ENCODE data around the gene NR6A1.

The NR6A1 gene

DNA sequence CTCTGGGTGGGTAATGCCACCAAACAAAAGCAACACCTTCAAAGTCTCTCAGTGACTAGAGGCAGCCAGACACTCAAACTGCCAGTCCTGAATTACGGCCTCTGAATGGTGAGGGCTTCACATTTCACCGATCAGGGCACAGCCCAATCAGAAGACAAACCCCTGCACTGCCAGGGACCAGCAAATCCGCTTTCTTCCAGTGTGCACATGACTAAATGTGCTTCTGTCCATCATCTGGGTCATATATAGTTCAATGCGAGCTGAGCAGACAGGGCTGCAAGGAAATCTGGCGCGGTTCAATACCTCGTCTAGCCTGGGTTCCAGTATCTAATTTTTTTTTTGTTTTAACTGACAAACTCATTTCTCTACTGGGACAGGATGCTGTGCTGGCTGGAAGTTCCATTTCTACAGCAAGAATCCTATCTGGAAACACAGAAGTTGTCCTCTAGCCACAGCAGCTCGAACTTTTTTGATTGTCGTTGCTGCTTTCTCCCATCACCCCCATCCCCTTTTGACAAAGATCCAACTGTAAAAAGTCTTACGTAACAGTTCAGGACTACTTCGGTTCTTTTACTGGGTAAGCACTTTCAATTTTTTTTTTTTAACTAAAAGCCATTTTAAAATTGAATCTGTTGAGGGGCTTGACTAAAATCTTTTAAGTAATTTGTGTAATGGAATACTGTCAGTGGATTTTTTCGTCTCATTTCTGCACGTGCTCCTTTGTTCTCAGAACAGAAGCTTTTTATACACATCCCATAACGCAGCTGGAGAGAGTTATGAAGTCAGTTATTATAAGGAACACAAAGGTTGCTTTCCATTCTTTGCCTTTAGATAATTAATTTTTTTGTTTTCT lies 112.7 kb downstream of the NR6A1 start:
- peak; percentile 94 for DNase-seq (ENCODE audit: low read depth)

GRCh38 chr9:124657516-124657915 lies 113.6 kb downstream of the NR6A1 start:
- no peak for DNase-seq (ENCODE audit: low read depth)

- DNase-seq (ENCODE audit: low read depth), result no peak
These were observed 116.7 kb downstream of the NR6A1 start for GRCh38 chr9:124654431-124654830.

GRCh38 chr9:124652615-124653393 lies 118.3 kb downstream of the NR6A1 start:
- DNase-seq (ENCODE audit: low read depth), result peak; percentile 99

GRCh38 chr9:124652203-124652602 lies 118.9 kb downstream of the NR6A1 start:
- DNase-seq (ENCODE audit: low read depth), result peak; percentile 24

- DNase-seq (ENCODE audit: low read depth), result no peak
These were observed 125.8 kb downstream of the NR6A1 start for GRCh38 chr9:124645274-124645673.

- DNase-seq (ENCODE audit: low read depth), result no peak
These were observed 131.5 kb downstream of the NR6A1 start for GRCh38 chr9:124639637-124640036.

DNA sequence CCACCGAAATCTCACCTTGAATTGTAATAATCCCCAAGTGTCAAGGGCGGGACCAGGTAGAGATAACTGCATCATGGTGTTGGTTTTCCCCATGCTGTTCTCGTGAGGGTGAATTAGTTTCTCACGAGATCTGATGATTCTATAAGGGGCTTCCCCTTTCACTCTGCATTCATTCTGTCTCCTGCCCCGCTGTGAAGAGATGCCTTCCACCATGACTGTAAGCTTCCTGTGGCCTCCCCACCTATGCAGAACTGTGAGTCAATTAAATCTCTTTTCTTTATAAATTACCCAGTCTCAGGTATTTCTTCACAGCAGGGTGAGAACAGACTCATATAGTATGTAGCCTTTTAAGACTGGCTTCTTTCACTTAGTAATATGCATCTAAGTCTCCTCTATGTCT lies 135.8 kb downstream of the NR6A1 start:
- DNase-seq (ENCODE audit: low read depth), result no peak

GRCh38 chr9:124632077-124632621 lies 139.0 kb downstream of the NR6A1 start:
- peak; percentile 67 for DNase-seq (ENCODE audit: low read depth)

DNA sequence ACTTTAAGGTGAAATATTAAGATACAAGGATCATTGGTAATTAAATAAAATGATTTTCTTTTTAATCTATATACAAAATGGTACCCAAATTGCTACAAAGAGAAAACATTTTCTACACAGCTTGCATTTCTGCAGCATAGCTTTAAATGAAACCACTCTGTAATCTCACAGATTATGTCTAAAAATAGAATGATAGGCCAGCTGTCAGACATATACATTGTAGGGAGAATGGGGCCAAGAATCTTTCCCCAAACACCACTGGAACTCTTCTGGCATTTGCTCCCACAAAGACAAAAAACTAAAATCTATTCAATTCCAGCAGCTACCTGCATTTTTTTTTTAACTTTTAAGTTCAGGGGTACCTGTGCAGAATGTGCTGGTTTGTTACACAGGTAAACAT lies 139.8 kb downstream of the NR6A1 start:
- DNase-seq (ENCODE audit: low read depth), result no peak

GRCh38 chr9:124629600-124629999 lies 141.5 kb downstream of the NR6A1 start:
- peak; percentile 74 for DNase-seq (ENCODE audit: low read depth)

DNA sequence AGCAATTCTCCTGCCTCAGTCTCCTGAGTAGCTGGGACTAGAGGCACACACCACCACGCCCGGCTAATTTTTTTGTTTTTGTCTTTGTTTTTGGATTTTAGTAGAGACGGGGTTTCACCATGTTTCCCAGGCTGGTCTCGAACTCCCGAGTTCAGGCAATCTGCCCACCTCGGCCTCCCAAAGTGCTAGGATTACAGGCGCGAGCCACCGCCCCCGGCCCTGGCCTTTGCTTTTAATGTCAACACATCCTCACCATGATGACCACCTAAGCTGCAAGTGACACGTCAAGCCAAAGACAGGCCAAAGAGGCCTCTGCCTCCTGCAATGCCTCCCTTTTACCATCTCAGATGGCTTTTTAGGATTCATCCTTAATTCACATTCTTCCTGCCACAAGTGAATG lies 142.4 kb downstream of the NR6A1 start:
- DNase-seq (ENCODE audit: low read depth), result no peak

DNA sequence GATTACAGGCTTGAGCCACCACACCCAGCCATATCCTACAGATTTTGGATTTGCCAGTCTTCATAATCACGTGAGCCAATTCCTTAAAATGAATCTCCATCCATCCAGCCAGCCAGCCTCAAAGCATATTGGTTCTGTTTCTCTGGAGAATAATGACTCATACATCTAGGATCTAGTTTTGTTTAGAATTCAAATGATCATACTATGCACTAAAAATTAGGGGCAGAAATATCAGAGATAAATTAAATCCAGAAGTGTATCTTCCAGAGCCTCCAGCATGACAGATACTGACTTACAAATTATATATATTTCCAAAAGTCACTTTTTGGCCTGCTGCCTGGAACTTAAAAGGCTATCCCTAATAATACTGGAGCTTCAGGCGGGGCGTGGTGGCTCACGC lies 144.8 kb downstream of the NR6A1 start:
- peak; percentile 45 for DNase-seq (ENCODE audit: low read depth)

GRCh38 chr9:124625087-124625486 lies 146.0 kb downstream of the NR6A1 start:
- no peak for DNase-seq (ENCODE audit: low read depth)

GRCh38 chr9:124624735-124624992 lies 146.4 kb downstream of the NR6A1 start:
- DNase-seq (ENCODE audit: low read depth), result no peak

DNA sequence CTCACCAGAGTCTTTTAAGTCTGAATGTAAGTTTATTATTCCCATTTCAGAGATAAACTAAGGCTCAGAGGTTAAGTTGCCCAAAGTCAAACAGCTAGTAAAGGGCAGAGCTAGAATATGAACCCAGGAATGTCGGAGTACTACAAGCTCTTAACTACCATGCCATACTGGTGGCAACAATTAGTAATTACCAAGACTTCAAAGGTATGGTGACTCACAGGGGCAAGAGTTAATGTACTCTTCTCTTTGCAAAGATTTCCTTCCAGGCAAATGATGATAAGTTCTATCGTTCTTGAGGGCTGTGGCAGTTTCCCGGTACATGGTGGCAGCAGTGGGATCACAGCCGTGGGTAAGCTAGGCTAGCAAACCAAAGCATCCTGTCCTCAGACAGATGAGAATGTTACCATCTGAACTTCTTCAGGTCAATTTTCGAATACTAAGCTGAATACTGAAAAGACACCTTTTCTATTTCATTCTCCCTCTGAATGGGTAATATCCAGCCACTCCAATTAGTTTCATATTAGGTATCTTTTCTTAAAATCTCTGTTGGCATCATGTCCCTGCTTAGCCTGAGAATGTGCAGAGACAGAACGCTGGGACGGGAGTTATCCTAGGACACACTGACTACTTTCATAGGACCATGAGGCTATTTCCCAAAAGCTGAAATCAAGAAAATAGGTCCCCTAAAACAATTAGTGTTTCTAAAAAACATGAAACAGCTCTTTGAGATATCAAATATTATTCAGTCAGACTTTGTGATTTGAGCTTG lies 147.0 kb downstream of the NR6A1 start:
- no peak for DNase-seq (ENCODE audit: low read depth)

- DNase-seq (ENCODE audit: low read depth), result no peak
These were observed 148.2 kb downstream of the NR6A1 start for GRCh38 chr9:124622882-124623281.

DNA sequence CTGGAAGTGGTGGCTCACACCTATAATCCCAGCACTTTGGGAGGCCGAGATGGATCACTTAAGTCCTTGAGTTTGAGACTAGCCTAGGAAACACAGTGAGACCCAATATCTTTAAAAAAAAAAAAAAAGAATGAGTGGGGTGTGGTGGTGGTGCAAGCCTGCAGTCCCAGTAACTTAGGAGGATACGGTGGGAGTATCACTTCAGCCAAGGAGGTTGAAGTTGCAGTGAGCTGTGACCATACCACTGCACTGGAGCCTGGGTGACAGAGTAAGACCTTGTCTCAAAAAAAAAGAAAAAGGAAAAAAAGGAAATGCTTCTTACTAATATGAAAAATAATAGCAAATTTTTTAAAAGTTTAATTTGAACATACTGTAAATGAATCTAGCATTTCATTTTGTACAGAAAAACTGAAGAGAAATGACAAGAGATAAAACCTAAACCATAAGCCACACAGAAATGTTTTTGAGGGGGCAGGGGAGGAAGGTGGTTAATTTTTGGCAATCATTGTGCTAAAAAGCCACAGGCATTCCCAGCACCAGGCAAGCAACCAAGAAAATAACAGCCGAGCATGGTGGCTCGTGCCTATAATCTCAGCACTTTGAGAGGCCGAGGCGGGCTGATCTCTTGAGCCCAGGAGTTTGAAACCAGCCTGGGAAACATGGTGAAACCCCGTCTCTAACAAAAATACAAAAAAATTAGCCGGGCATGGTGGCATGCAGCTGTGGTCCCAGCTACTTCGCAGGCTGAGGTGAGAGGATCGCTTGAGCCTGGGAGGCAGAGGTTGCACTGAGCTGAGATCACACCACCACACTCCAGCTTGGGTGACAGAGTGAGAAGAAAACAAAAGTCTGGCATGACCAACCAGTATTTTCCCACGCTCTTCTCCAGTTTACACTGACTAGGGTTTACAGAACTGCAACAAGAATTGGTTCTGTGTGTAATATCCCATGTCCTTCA lies 149.5 kb downstream of the NR6A1 start:
- DNase-seq (ENCODE audit: low read depth), result no peak

DNA sequence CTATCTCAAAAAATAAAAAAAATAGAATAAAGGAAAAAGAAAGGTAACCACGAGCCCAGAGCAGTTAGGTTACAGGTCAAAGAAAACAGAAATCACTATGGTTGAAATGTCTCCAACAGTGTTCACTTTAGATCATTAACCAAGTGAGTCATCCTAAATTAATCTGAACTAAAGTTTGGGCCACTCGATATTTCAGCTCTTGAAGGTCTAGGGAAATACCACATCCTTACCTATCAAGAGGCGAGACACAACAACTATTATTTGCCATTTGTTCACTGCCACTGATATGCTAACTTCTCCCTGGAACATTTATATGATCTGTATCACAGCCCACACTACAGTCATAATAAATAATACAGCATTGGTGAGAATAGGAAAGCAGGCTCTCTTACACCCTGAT lies 152.6 kb downstream of the NR6A1 start:
- peak; percentile 17 for DNase-seq (ENCODE audit: low read depth)

DNA sequence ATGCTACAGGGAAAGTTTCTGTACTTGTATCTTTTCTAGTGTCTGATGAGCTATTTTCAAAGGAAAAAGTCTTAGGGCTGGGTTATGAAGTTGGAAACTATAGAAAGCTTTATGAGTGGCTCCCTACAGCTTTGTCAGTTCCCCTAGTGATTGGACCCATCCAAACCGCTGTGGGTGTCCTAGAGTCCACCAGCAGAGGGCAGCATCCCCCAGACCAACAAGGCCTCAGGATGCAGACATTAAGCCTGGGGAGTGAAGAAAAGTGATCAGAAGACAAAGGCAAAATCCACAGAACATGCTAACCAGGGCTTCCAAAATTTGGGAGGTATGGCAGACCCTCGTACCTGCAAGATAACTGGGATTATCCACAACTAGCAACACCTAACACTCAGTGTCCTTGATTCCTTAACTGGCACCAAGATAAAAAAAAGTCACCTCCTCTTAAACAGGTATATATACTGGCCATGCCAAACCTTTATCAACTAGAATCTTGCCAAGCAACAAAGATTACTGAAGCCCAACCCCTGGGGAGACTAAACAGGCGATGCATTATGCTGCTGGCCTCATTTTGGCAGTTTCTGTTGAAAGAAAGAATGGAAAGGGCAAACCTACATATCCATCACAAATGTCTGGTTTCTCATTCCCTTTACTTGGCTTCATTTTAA lies 153.5 kb downstream of the NR6A1 start:
- peak; percentile 80 for DNase-seq (ENCODE audit: low read depth)

DNA sequence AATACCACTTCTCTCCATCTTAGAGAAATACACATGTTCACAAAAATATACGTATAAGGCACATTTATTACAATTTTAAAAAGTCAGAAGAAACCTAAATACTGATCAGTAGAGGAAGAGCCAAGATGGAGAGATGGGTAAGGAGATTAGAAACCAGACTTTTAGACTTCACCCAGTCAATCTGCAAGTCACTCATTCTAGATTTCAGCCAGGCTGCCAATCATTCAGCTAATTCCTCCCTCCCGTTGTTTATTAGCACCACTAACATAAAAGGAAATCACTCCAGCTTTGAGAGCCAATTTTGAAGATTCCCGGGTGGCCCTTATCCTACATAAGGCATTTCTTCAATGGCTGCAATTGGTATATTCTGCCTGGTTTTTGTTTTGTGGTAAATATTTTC lies 154.2 kb downstream of the NR6A1 start:
- DNase-seq (ENCODE audit: low read depth), result no peak
